H9 (cell line): ENCODE measurements around the gene DOK1. TPM values are rescaled to one million over a fixed set of nuclear protein-coding genes. Genes with fewer than 3 reads are reported as not detected.

Experiments used
- DNase-seq: peaks from one replicate; pipeline ENCODE4 v3.0.0-alpha.2; 2017
- H2AFZ ChIP-seq: one replicate; pipeline ENCODE4 v1.6.1; 2013; ENCODE audit warnings: mild to moderate bottlenecking, low read length, control low read depth, moderate library complexity
- H2AK5ac ChIP-seq: 2 replicates; pipeline ENCODE4 v1.6.1; 2013; ENCODE audit warnings: low read length, control low read depth, mixed read lengths; ENCODE audit not compliant: insufficient read length
- H2BK120ac ChIP-seq: one replicate; pipeline ENCODE4 v1.6.1; 2013; ENCODE audit warnings: low read depth, mild to moderate bottlenecking, low read length, control low read depth, inconsistent platforms; ENCODE audit not compliant: poor library complexity, severe bottlenecking
- H2BK12ac ChIP-seq: 2 replicates; pipeline ENCODE4 v1.6.1; 2013; ENCODE audit warnings: low read length, control low read depth, mixed read lengths, low read depth; ENCODE audit not compliant: insufficient read length
- H2BK15ac ChIP-seq: 2 replicates; pipeline ENCODE4 v1.6.1; 2013; ENCODE audit warnings: low read depth, low read length, control low read depth
- H2BK20ac ChIP-seq: one replicate; pipeline ENCODE4 v1.6.1; 2013; ENCODE audit warnings: low read depth, mild to moderate bottlenecking, low read length, control low read depth, inconsistent platforms; ENCODE audit not compliant: poor library complexity, severe bottlenecking
- H2BK5ac ChIP-seq: 2 replicates; pipeline ENCODE4 v1.6.1; 2013; ENCODE audit warnings: low read length, control low read depth, mixed read lengths; ENCODE audit not compliant: insufficient read length
- H3K14ac ChIP-seq: 2 replicates; pipeline ENCODE4 v1.6.1; 2013; ENCODE audit warnings: low read length, control low read depth; ENCODE audit not compliant: insufficient read depth
- H3K18ac ChIP-seq: 2 replicates; pipeline ENCODE4 v1.6.1; 2013; ENCODE audit warnings: low read depth, mild to moderate bottlenecking, mixed read lengths, low read length, control low read depth; ENCODE audit not compliant: insufficient read length
- H3K23ac ChIP-seq: 2 replicates; pipeline ENCODE4 v1.6.1; 2013; ENCODE audit warnings: low read length, control low read depth, mixed read lengths, low read depth; ENCODE audit not compliant: insufficient read length
- H3K23me2 ChIP-seq: 2 replicates; pipeline ENCODE4 v1.6.1; 2013; ENCODE audit warnings: low read depth, mild to moderate bottlenecking, mixed read lengths, low read length, control low read depth; ENCODE audit not compliant: insufficient read length, poor library complexity, severe bottlenecking
- H3K27ac ChIP-seq: 2 replicates; pipeline ENCODE4 v1.5.1; 2013; ENCODE audit warnings: low read length, control low read depth, mixed read lengths, low read depth; ENCODE audit not compliant: insufficient read length
- H3K27me3 ChIP-seq: 2 replicates; pipeline ENCODE4 v1.6.1; 2013; ENCODE audit warnings: low read length, control low read depth, inconsistent platforms; ENCODE audit not compliant: insufficient read depth
- H3K4ac ChIP-seq: 2 replicates; pipeline ENCODE4 v1.6.1; 2013; ENCODE audit warnings: low read depth, mild to moderate bottlenecking, control low read depth, inconsistent platforms, low read length, moderate library complexity
- H3K4me1 ChIP-seq: 2 replicates; pipeline ENCODE4 v1.6.1; 2013; ENCODE audit warnings: low read length, control low read depth, inconsistent platforms; ENCODE audit not compliant: insufficient read depth
- H3K4me2 ChIP-seq: 2 replicates; pipeline ENCODE4 v1.6.1; 2013; ENCODE audit warnings: low read length, control low read depth, mixed read lengths; ENCODE audit not compliant: insufficient read length, insufficient read depth
- H3K56ac ChIP-seq: 2 replicates; pipeline ENCODE4 v1.6.1; 2013; ENCODE audit warnings: low read depth, mild to moderate bottlenecking, mixed read lengths, low read length, control low read depth; ENCODE audit not compliant: insufficient read length
- H3K79me1 ChIP-seq: 2 replicates; pipeline ENCODE4 v1.6.1; 2013; ENCODE audit warnings: low read depth, mild to moderate bottlenecking, moderate library complexity, low read length, control low read depth, inconsistent platforms; ENCODE audit not compliant: insufficient read depth, poor library complexity, severe bottlenecking
- H3K79me2 ChIP-seq: 2 replicates; pipeline ENCODE4 v1.6.1; 2013; ENCODE audit warnings: low read length, control low read depth, inconsistent platforms; ENCODE audit not compliant: insufficient read depth
- H3K9ac ChIP-seq: 2 replicates; pipeline ENCODE4 v1.6.1; 2013; ENCODE audit warnings: low read length, control low read depth, mixed read lengths; ENCODE audit not compliant: insufficient read length; ENCODE audit errors: extremely low read depth
- H3K9me3 ChIP-seq: one replicate; pipeline ENCODE4 v1.6.1; 2013; ENCODE audit warnings: low read depth, low read length, inconsistent platforms; ENCODE audit not compliant: control insufficient read depth
- H3T11ph ChIP-seq: one replicate; pipeline ENCODE4 v1.6.1; 2013; ENCODE audit warnings: mild to moderate bottlenecking, low read length, control low read depth, inconsistent platforms
- H4K20me1 ChIP-seq: one replicate; pipeline ENCODE4 v1.6.1; 2013; ENCODE audit not compliant: control insufficient read depth, insufficient read length, insufficient read depth
- H4K5ac ChIP-seq: 2 replicates; pipeline ENCODE4 v1.6.1; 2013; ENCODE audit warnings: low read depth, mild to moderate bottlenecking, mixed read lengths, low read length, control low read depth; ENCODE audit not compliant: insufficient read length
- H4K8ac ChIP-seq: replicated peaks from 2 replicates; pipeline ENCODE4 v1.6.1; 2013; ENCODE audit warnings: low read length, control low read depth, mixed read lengths, low read depth; ENCODE audit not compliant: insufficient read length
- H4K91ac ChIP-seq: 2 replicates; pipeline ENCODE4 v1.6.1; 2013; ENCODE audit warnings: low read depth, mild to moderate bottlenecking, moderate library complexity, mixed read lengths, low read length, control low read depth; ENCODE audit not compliant: insufficient read length
- H3K27ac Mint-ChIP-seq, 3 experiments: 2 replicates in 2 of 3; 3 replicates in 1 of 3; pipeline ENCODE4 v1.8.0; 2020 to 2021; ENCODE audit warnings: mixed read lengths in 3 of 3, mild to moderate bottlenecking in 1 of 3, moderate library complexity in 1 of 3
- H3K27me3 Mint-ChIP-seq: 2 replicates; pipeline ENCODE4 v1.8.0; 2021; ENCODE audit warnings: low read depth, mild to moderate bottlenecking, moderate library complexity, mixed read lengths
- H3K36me3 Mint-ChIP-seq, 3 experiments: 2 replicates in 2 of 3; 3 replicates in 1 of 3; pipeline ENCODE4 v1.8.0; 2020 to 2021; ENCODE audit warnings: low read depth in 3 of 3, mixed read lengths in 3 of 3; ENCODE audit not compliant: insufficient read depth in 1 of 3
- H3K4me1 Mint-ChIP-seq, 2 experiments: 2 replicates each; pipeline ENCODE4 v1.8.0; 2020; ENCODE audit warnings: mixed read lengths in 2 of 2
- H3K4me3 Mint-ChIP-seq, 2 experiments: 2 replicates in 1 of 2; 3 replicates in 1 of 2; pipeline ENCODE4 v1.8.0; 2020 to 2021; ENCODE audit warnings: mild to moderate bottlenecking in 2 of 2, mixed read lengths in 2 of 2, moderate library complexity in 1 of 2
- H3K9me3 Mint-ChIP-seq, 2 experiments: 2 replicates in 1 of 2; 3 replicates in 1 of 2; pipeline ENCODE4 v1.8.0; 2020; ENCODE audit warnings: mild to moderate bottlenecking in 2 of 2, mixed read lengths in 2 of 2, moderate library complexity in 1 of 2
- WGBS: extraction: QIAGEN DNeasy Blood & Tissue Kit; methylation state at CpG from one replicate; pipeline ENCODE4 v1.1.7; 2013; ENCODE audit warnings: missing lambda C conversion rate, low lambda C conversion rate, mixed read lengths; ENCODE audit not compliant: insufficient read length; ENCODE audit errors: extremely low coverage; 5-methylcytosine and 5-hydroxymethylcytosine counted together
- total RNA-seq: library from RNA; stranded (reverse); gene quantifications from 2 replicates; pipeline ENCODE4 v1.2.1, GENCODE V29; 2021
- TF ChIP-seq, protein P1 (sequence below): fragments of 200-600 bp; sonication (generic); conservative IDR thresholded peaks from 3 replicates; pipeline ENCODE4 v1.8.0; 2021; ENCODE audit warnings: antibody characterized with exemption, mild to moderate bottlenecking

DOK1 gene
- total RNA-seq, 1 experiment from 2014 or later, result 16.0 TPM

DNA sequence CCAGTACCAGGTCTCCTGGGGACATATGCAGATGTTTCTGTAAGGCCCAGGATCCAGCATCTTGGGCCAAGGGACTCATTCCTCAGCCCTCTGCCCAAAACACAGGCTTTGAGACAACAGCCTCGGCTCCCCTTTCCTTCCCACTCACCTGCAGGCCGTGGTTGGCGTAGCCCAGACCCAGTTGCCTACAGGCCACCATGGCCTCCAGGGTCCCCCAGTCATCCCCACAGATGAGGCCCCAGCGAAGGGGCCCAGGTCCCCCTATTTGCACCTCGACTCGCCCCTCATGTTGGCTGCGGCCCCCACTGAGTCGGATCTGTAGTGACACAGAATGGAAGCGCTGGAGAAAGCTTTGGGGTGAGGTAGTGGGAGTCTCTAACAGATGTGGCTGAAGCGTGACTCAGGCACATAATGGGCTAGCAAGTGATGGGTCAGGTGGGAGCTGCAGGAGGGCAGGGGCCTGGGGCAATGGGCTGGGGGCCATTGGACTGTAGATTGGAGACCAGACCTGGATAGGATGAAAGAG lies 19.0 kb upstream of the DOK1 start:
- H3K23me2 ChIP-seq, result peaks cover 3% of the 10 kb centered on the region
- H3K4me2 ChIP-seq, result no peak overlapping the region
- H2AFZ ChIP-seq, result no peak overlapping the region
- H3K9me3 ChIP-seq, result no peaks in the 10 kb centered on the region
- no peak overlapping the region for H2BK5ac ChIP-seq
- no peak overlapping the region for H3K27ac ChIP-seq
- WGBS, result no CpG with 5 or more reads among the region's 10 CpGs
- DNase-seq, result no peak
- no peak overlapping the region for H2AK5ac ChIP-seq
- no peak overlapping the region; a peak in 1 of 5 replicates for H3K4me3 Mint-ChIP-seq
- no peak overlapping the region for H2BK20ac ChIP-seq
- H3K18ac ChIP-seq, result no peak overlapping the region
- no peak overlapping the region for H2BK12ac ChIP-seq
- TF ChIP-seq, protein P1, sequence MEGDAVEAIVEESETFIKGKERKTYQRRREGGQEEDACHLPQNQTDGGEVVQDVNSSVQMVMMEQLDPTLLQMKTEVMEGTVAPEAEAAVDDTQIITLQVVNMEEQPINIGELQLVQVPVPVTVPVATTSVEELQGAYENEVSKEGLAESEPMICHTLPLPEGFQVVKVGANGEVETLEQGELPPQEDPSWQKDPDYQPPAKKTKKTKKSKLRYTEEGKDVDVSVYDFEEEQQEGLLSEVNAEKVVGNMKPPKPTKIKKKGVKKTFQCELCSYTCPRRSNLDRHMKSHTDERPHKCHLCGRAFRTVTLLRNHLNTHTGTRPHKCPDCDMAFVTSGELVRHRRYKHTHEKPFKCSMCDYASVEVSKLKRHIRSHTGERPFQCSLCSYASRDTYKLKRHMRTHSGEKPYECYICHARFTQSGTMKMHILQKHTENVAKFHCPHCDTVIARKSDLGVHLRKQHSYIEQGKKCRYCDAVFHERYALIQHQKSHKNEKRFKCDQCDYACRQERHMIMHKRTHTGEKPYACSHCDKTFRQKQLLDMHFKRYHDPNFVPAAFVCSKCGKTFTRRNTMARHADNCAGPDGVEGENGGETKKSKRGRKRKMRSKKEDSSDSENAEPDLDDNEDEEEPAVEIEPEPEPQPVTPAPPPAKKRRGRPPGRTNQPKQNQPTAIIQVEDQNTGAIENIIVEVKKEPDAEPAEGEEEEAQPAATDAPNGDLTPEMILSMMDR, result no peak
- no peak overlapping the region for H3K56ac ChIP-seq
- no peak overlapping the region for H3T11ph ChIP-seq
- H4K5ac ChIP-seq, result no peak overlapping the region
- H3K9me3 Mint-ChIP-seq, result no peaks in the 10 kb centered on the region
- no peaks in the 10 kb centered on the region for H3K79me1 ChIP-seq
- no peak overlapping the region for H3K9ac ChIP-seq
- H3K23ac ChIP-seq, result no peak overlapping the region
- H3K27ac Mint-ChIP-seq, result peak overlapping the region in 1 of 3 experiments; percentile 20; a peak in 1 of 7 replicates
- no peak overlapping the region for H4K8ac ChIP-seq
- no peaks in the 10 kb centered on the region for H3K79me2 ChIP-seq
- H3K36me3 Mint-ChIP-seq, result peaks cover 0 to 34% (median 24%) of the 10 kb centered on the region in 3 experiments; a peak in 6 of 7 replicates
- no peak overlapping the region for H3K4ac ChIP-seq
- no peak overlapping the region for H2BK15ac ChIP-seq
- H2BK120ac ChIP-seq, result no peak overlapping the region
- no peak overlapping the region for H3K14ac ChIP-seq
- H3K4me1 Mint-ChIP-seq, result peaks cover 11 to 14% of the 10 kb centered on the region in 2 experiments
- no peaks in the 10 kb centered on the region for H3K4me1 ChIP-seq
- H3K27me3 Mint-ChIP-seq, result peaks cover 2% of the 10 kb centered on the region; the same call in 1 of the 2 replicates
- H4K91ac ChIP-seq, result no peak overlapping the region
- no peaks in the 10 kb centered on the region for H4K20me1 ChIP-seq
- H3K27me3 ChIP-seq, result no peaks in the 10 kb centered on the region
